IPS DF 4.7 (cell line): ENCODE results near the gene SLC6A19.
"Not testable (repeated sequence)": the region's sequence is repeated elsewhere in the genome, so short reads cannot be mapped to it uniquely, and the experiment has no call there.

ENCODE experiments used
- DNase-seq: peaks from one replicate; pipeline ENCODE4 v3.0.0-alpha.2; 2013; ENCODE audit warnings: low spot score; ENCODE audit errors: extremely low read depth

The SLC6A19 gene

DNA sequence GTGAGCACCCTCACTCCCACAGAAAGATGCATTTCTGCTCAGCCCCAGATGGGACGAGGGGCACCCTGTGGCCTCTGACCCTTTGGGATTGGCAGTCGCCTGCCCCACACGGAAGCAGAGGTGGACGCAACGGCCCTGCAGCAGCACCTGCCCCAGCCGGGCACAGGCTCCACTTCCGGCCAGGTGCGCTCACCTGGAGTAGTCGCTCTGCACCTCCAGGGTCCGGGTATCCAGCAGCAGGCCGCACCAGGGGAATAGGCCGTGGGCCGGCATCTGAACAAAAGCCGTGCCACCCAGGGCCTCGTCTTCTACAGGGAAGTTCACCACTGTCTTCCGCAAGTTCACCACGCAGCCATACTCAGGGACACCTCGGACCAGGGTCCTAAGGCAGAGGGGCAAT lies 62.8 kb downstream of the SLC6A19 start:
- DNase-seq = no peak

- no peak for DNase-seq
Observed at GRCh38 chr5:1265026-1265425, 63.6 kb downstream of the SLC6A19 start.

DNA sequence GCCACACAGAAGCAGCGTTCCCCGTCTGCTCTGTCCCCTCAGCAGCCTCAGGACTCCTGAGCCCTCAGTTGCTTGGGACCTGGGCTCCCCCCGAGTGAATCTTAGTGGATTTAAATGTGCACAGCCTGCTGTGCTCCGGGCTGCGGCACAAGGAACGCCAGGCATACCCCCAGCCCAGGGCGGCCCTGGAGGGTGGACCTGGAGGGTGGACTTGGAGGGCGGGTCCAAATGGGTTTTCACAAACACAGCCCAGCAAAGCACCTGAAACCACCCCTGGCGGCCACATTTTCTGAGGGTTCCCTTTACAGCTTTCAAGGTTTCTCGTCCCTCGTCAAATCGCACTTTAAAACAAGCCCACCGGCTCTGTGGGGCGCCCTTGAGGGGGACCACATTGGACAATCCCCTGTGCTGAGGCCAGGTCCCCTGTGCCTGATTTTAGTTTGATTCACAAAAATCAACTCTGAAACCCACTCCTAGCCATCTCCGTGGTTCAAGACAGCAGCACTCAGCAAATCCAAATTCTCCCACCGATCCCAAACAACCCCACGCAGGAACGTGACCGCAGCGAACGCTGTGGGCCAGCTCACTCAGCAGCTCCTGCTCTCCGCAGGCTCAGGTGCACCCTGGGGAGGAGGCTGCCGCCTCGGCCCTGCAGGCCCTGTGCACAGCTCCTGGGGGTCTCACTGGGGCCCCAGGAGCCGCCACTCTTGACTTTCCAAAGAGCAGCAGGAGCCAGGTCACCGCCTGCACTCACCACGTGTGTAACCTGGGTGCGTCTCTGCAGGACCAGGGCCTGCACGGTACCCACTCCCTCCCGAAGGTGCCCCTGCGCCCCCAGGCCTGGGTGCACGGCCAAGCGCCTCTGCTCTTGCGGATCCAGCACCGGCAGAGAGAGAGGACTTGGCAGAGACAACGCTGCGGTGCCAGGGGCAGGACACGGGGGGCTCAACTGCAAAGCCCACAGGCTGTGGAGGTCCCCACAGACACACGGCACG lies 64.4 kb downstream of the SLC6A19 start:
- DNase-seq = no peak

DNA sequence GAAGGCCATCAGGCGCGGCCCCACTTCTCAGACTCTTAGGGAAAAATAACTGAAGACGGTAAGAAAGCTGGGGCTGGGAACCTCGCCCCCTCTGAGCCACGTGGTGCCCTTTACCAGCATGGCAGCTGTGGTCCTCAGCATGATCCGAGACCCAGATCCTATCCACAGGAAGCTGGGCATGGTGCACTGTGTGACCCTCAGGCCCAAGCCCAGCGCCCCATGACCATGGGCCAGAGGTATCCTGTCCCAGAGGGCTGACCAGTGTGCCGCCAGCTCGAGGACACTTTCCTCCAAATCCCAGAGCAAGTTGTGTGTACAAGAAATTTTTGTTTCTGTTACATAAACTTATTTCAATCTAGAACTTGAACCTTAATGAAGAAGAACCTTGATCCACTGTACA lies 65.4 kb downstream of the SLC6A19 start:
- DNase-seq = no peak

- DNase-seq = not testable (repeated sequence)
Observed at GRCh38 chr5:1267464-1267863, 66.1 kb downstream of the SLC6A19 start.

DNA sequence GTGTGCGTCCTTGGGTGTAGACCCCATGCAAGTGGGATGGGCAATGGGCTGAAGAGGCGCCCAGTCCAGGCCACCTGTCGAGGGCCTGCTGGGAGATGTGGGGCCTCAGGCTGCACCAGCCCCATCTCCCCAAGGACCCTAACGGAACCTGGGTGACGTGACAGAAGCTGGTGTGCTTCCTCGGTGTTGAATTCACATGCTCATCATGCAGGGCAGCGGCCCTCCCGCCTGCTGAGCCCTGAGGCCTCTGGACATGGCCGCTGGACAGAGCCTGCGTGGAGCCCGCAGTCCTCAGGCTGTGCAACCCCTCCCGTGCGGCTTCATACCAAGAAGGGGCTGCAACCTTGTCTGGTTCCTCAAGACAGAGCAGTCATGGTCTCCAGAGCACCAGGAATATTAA lies 66.7 kb downstream of the SLC6A19 start:
- DNase-seq = no peak

DNA sequence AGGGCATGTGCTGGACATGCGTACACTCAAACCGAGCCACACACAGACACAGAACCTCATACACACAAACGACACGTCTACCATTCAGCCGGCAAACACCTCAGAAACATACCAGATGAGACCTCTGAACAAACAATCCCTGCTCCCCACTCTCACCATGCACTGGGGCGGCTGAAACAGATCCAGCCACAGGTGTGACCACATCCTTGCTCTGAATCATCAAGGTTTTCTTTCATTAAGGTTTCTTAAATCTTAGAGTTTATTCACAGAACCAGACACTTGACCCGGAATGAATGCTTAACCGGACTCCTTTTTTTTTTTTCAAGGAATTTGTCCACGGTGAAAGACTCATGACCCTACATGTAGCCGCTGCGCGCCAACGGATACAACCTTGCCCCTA lies 67.3 kb downstream of the SLC6A19 start:
- DNase-seq = no peak

- DNase-seq = no peak
Observed at GRCh38 chr5:1270426-1270825, 69.0 kb downstream of the SLC6A19 start.

GRCh38 chr5:1270933-1271914 lies 69.8 kb downstream of the SLC6A19 start:
- DNase-seq = no peak

DNA sequence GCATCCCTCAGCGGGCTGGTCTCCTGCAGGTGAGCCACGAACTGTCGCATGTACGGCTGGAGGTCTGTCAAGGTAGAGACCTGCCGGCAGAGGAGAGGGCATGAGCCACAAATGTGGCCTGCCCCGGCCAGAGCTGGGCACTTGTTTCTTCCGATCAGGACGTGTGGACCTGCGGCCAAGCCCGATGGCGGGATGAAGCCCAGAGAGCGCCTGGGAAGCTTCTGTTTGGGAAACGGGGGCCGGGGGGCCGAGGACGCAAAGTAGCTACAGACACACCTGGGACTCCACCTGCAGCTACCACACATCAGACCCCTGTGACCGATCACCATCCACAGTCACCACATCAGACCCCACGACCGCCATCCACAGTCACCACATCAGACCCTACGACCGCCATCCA lies 70.8 kb downstream of the SLC6A19 start:
- no peak for DNase-seq

- DNase-seq = no peak
Observed at GRCh38 chr5:1273745-1274144, 72.3 kb downstream of the SLC6A19 start.

- DNase-seq = no peak
Observed at GRCh38 chr5:1274471-1274870, 73.1 kb downstream of the SLC6A19 start.
